Right renal pelvis (tissue), 4 donors: ENCODE results near the gene DHRSX. TPM values are rescaled to one million over a fixed set of nuclear protein-coding genes. Genes with fewer than 3 reads are reported as not detected.
"Not testable (repeated sequence)": the region's sequence is repeated elsewhere in the genome, so short reads cannot be mapped to it uniquely, and the experiment has no call there.

Experiments used
- DNase-seq, 4 donors: peaks; one replicate each; pipeline ENCODE4 v3.0.0-alpha.2; 2013; ENCODE audit warnings: low read depth in 4 of 4, low spot score in 3 of 4, missing footprints in 1 of 4
- polyA plus RNA-seq, 4 donors: library from polyadenylated mRNA; unstranded; fragments of 120-200 nt; gene quantifications; one replicate each; pipeline ENCODE4 v1.2.1, GENCODE V29; 2013; ENCODE audit not compliant: insufficient read length in 4 of 4

Gene DHRSX
- polyA plus RNA-seq, 4 donors = 27.9 to 32.7 (median 30.1) TPM

GRCh38 chrX:2520539-2520938 is 19.8 kb upstream of the DHRSX start:
- DNase-seq = no peak

GRCh38 chrX:2519638-2520037 is 18.9 kb upstream of the DHRSX start:
- DNase-seq = not testable (repeated sequence)

DNA sequence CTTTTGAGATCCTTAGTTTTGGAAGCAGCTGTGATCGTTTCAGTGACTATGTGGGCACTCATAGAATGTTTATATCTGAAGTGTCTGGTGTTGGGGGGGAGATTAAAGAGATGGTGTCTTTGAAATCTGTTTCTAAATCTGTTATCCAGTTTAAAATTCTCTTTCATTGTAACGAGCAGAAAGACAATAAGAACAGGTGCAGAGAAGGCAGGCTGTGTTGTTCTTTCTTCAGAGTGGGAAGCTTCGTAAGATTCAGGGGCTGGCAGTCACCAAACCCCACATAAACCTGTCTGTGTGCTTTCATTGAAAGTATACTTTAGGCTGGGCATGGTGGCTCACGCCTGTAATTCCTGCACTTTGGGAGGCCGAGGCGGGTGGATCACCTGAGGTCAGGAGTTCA is 16.3 kb upstream of the DHRSX start:
- no peak for DNase-seq

DNA sequence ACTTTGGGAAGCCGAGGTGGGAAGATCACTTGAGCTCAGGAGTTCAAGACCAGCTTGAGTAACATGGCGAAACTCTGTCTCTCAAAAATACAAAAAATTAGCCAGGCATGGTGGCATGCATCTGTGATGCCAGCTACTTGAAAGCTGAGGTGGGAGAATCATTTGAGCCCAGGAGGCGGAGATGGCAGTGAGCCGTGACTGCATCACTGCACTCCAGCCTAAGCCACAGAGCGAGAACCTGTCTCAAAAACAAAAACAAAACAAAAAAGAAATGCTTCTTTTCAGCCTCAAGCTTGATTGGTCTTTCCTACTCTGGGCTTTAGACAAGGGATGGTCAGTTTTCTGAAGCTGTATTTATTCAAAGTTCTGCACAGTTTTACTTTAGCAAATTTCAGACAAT is 15.8 kb upstream of the DHRSX start:
- no peak for DNase-seq

DNA sequence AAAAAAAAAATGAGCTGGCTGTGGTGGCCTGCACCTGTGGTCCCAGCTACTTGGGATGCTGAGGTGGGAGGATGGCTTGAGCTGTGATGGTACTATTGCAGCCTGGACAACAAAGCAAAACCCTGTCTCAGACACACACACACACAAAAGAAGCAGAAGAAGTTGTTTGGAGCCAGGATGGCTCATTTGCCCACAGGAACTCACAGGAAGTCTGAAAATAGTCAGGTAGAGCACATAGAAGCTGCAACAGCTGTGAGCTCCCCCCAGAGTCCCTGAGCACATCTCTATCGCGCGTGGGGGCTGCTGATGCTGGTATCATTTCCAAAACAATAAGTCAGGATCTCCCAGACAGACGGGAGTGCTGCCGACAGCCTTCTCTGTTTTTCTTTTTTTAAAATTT is 13.4 kb upstream of the DHRSX start:
- DNase-seq = no peak

GRCh38 chrX:2513121-2513664 is 12.4 kb upstream of the DHRSX start:
- DNase-seq = no peak

DNA sequence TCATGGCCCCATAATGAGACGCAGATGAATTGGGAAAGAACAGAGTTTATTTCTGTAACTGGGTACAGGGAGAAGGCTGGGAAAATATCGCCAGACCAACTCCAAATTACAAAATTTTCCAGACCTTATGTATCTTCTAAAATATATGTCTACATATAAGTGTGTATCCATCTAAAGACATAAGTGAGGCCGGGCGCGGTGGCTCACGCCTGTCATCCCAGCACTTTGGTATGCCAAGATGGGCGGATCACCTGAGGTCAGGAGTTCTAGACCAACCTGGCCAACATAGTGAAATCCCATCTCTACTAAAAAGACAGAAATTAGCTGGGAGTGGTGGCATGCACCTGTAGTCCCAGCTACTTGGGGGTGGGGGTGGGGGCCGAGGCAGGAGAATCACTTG is 11.7 kb upstream of the DHRSX start:
- DNase-seq = no peak

DNA sequence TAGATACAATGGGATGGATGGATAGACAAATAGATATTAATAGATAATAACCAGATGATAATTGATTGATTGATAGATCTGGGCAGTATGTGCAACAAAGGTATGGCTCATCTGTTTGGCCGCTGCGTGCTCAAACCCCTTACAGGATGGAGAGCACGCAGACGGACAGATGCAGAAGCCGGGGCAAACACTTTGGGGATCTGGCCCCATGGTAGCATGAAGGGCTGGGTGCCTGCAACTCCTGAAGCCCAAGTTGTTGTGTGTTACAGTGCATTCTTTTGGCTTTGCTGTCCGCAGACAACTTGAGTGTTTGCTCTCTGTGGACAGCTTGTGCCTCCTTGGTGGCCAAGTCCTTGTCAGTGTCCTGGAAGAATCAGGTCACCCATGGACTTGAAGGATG is 10.6 kb upstream of the DHRSX start:
- no peak for DNase-seq

GRCh38 chrX:2508648-2509335 is 8.0 kb upstream of the DHRSX start:
- no peak for DNase-seq

DNA sequence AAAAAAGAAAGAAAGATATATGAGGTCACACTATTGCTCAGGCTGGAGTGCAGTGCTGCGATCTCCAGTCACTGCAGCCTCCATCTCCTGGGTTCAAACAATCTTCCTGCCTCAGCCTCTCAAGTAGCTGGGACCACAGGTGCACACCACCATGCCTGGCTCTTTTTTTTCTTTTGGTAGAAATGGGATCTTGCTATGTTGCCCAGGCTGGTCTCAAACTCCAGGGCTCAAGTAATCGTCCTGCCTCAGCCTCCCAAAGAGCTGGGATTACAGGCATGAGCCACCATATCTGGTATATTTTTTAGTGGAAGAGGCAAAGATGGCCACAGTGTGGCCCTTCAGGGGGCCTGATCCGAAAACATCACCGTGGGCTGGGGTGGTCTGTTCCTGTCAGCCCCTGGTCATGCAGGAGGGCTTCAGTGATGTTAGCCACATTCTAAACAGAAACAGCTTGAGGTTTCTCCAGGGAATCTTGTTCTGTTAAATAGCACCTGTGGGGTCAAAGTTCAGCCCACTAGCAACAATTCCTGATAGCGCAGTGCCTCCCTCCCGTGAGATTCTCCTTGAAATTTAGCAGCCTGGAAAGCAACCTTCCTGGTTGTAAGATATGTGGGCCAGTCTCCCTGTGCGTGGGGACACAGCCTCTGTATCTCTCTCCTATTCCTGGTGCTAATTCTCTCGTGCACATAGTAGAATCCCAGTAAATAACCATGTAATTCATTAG is 7.3 kb upstream of the DHRSX start:
- no peak for DNase-seq

- DNase-seq = no peak
Observed at GRCh38 chrX:2507196-2507595, 6.4 kb upstream of the DHRSX start.

DNA sequence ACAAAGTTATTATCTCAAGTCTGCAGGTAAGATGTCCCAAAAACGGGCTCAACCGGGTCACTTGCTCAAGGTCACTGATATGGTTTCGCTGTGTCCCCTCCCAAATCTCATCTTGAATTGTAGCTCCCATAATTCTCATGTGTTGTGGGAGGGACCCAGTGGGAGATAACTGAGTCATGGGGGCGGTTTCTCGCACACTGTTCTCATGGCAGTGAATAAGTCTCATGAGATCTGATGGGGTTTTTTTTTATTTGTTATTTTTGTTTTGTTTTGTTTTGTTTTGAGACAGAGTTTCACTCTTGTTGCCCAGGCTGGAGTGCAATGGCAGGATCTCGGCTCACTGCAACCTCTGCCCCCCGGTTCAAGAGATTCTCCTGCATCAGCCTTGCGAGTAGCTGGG is 4.6 kb upstream of the DHRSX start:
- not testable (repeated sequence) for DNase-seq

- no peak for DNase-seq
Observed at GRCh38 chrX:2504706-2505332, 4.0 kb upstream of the DHRSX start.

- no peak for DNase-seq
Observed at GRCh38 chrX:2503591-2504500, 3.1 kb upstream of the DHRSX start.

DNA sequence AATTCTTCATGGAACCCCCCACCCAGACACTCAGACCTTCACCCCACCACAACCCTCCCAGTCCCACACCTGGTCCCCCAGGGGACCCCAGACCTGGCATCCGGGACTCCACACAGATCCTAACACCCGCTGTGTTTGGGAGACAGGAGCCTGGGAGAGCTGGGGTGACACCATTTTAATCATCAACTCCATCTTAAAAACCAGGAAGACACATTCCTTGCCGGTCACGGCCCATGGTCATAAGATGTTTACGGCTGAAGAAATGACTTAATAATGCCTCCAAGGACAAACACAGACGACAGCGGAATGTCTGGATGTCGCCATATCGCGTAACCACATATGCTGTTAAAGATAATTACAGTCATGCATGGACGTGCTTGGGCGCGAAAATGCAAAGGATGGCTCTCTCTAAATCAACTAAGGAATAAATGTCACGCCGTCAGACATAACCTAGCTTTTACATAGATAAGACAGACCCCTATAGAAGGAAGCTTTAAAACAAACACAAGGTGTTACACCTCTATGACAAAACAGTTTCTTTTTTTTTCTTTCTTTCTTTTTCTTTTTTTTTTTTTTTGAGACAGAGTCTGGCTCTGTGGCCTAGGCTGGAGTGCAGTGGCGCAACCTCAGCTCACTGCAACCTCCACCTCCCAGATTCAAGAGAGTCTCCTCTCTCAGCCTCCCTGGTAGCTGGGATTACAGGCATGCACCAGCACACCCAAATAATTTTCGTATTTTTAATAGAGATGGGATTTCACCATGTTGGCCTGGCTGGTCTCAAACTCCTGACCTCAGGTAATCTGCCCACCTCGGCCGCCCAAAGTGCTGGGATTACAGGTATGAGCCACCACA is 2.1 kb upstream of the DHRSX start:
- no peak for DNase-seq

GRCh38 chrX:2502120-2502667 is 1.4 kb upstream of the DHRSX start:
- DNase-seq = no peak

DNA sequence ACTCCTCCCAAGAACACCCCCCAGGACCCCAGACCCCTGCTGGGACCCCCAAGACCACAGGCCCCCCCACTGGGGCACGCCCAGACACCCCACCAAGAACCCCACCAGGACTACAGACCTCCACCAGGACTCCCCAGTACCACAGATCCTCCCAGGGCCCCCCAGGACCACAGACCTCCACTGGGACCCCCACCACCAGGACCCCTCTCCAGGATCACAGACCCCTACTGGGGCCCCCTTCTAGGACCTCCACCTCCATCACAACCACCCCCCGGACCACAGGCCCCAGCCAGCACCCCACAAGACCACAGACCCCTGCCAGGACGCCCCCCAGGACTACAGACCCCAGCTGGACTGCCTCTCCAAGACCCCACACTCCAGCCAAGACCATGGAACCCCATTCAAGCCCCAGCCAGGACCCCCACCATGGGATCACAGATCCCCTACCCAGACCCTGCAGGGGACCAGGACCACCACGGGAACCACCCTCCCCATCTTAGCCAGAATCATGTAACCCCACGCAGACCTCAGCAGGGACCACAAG is 855 bp upstream of the DHRSX start:
- DNase-seq = no peak

DNA sequence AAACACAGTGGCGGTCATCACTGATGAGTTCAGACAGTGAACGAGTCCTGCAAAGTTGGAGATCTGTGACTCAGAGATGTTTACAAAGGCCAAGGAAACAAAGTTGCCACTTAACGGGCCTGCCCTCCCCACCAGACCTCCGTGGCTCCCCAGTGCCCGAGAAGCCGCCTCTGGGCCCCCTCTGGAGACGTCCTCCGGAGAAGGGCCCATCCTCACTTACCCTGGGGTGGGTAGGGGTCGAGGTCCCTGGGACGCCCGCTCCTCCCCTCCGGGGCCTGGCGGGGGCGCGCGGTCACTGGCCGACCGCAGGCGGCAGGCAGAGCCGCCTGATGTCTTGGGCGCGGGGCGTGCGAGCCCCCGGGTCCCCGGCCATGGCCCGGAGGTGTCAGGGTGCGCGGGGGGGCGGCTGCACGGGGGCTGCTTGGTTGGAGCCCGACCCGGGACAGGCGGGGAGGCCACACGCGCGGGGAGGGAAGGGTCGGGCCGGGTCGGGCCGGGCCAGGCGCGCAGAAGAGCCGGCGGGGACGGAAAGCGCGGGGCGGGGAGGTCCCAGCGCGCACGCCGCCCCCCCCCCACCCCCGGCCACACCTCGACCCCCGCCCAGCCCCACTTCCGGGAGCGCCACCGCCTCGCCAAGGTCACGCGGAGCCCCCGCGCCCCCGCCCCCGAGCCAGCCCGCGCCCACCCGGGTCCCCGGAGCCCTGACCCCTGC is 529 bp downstream of the DHRSX start:
- no peak for DNase-seq
